ENCODE data around the gene RNF169.

GRCh38 chr11:74847895-74848294 is 99.2 kb downstream of the RNF169 start:
- TF ChIP-seq POLR2A (IDR thresholded peaks at IDR 0.05) (no peak), CTCF (IDR thresholded peaks at IDR 0.05) (no peak), POLR2AphosphoS5 (IDR thresholded peaks at IDR 0.05) (no peak), EP300 (IDR thresholded peaks at IDR 0.05) (no peak)
